T-helper 2 cell (primary cell): ENCODE results near the gene CHMP6.
"Not testable (repeated sequence)": the region's sequence is repeated elsewhere in the genome, so short reads cannot be mapped to it uniquely, and the experiment has no call there.

Experiments
- DNase-seq, 5 experiments: peaks; one replicate each; pipeline versions ENCODE4 v3.0.0 to v3.0.0-alpha.2; 2012 to 2022

The CHMP6 gene

GRCh38 chr17:81015136-81015535 is 23.5 kb downstream of the CHMP6 start:
- DNase-seq, result no peak

- no peak for DNase-seq
Measured at GRCh38 chr17:81016575-81016974, 24.9 kb downstream of the CHMP6 start.

GRCh38 chr17:81017330-81017729 is 25.7 kb downstream of the CHMP6 start:
- not testable (repeated sequence) for DNase-seq

- peak in 2 of 5 experiments; percentile 16 to 82 for DNase-seq
Measured at GRCh38 chr17:81018044-81018802, 26.6 kb downstream of the CHMP6 start.

GRCh38 chr17:81019563-81020442 is 28.2 kb downstream of the CHMP6 start:
- DNase-seq, result no peak

- DNase-seq, result no peak
Measured at GRCh38 chr17:81020443-81020766, 28.8 kb downstream of the CHMP6 start.

- DNase-seq, result no peak
Measured at GRCh38 chr17:81020767-81021497, 29.3 kb downstream of the CHMP6 start.

- DNase-seq, result no peak
Measured at GRCh38 chr17:81021531-81022343, 30.1 kb downstream of the CHMP6 start.

GRCh38 chr17:81022344-81022676 is 30.7 kb downstream of the CHMP6 start:
- DNase-seq, result no peak

GRCh38 chr17:81025065-81025740 is 33.6 kb downstream of the CHMP6 start:
- DNase-seq, result no peak

- DNase-seq, result no peak
Measured at GRCh38 chr17:81025741-81026129, 34.1 kb downstream of the CHMP6 start.

GRCh38 chr17:81026266-81027036 is 34.8 kb downstream of the CHMP6 start:
- no peak for DNase-seq

GRCh38 chr17:81027038-81027437 is 35.4 kb downstream of the CHMP6 start:
- no peak for DNase-seq

GRCh38 chr17:81027591-81028505 is 36.2 kb downstream of the CHMP6 start:
- no peak for DNase-seq

GRCh38 chr17:81028506-81028858 is 36.8 kb downstream of the CHMP6 start:
- no peak for DNase-seq

- no peak for DNase-seq
Measured at GRCh38 chr17:81029859-81030258, 38.2 kb downstream of the CHMP6 start.

GRCh38 chr17:81030312-81030711 is 38.7 kb downstream of the CHMP6 start:
- not testable (repeated sequence) for DNase-seq

GRCh38 chr17:81030741-81031565 is 39.3 kb downstream of the CHMP6 start:
- DNase-seq, result no peak
